ENCODE data around the gene KLHL29. TPM values are rescaled to one million over a fixed set of nuclear protein-coding genes. Genes with fewer than 3 reads are reported as not detected.
"Not testable (repeated sequence)": the region's sequence is repeated elsewhere in the genome, so short reads cannot be mapped to it uniquely, and the experiment has no call there.

Gene KLHL29
- total RNA-seq, 2 donors from 2014 or later = 1.0 to 2.4 TPM

GRCh38 chr2:23722255-23722654 is 337.3 kb downstream of the KLHL29 start:
- Histone ChIP-seq H3K36me3 (ENCODE audit: control insufficient read depth, insufficient read depth, low read length) (peaks cover 10% of the 10 kb centered on the region), H3K9ac (ENCODE audit: extremely low read depth, low read length, poor library complexity, severe bottlenecking) (no peak overlapping the region), H3K9me3 (ENCODE audit: control insufficient read depth, low read length) (peaks cover 42% of the 10 kb centered on the region), H3K27me3 (ENCODE audit: control insufficient read depth, insufficient read depth, low read length, poor library complexity, severe bottlenecking) (no peaks in the 10 kb centered on the region), H3K4me1 (ENCODE audit: control insufficient read depth, insufficient read depth, low read length) (no peaks in the 10 kb centered on the region), H3K27ac (ENCODE audit: low read depth, low read length) (no peak overlapping the region), H3K4me3 (ENCODE audit: low read length) (peak overlapping the region; percentile 40)
- H3K4me1 Mint-ChIP-seq = peaks cover 4% of the 10 kb centered on the region
- no peak for TF ChIP-seq CTCF (conservative IDR thresholded peaks at IDR 0.05)
- H3K9me3 Mint-ChIP-seq = peaks cover 27% of the 10 kb centered on the region
- H3K27ac Mint-ChIP-seq = no peak overlapping the region
- H3K27me3 Mint-ChIP-seq (ENCODE audit: insufficient read depth) = no peaks in the 10 kb centered on the region
- H3K36me3 Mint-ChIP-seq (ENCODE audit: low read depth) = peaks cover 34% of the 10 kb centered on the region
- WGBS, 2 experiments (ENCODE audit: insufficient coverage in 1 of 2, insufficient read length in 1 of 2) = 95% methylated on average over 2 of the region's 3 CpGs; no CpG with 5 or more reads in 1 of the 2 experiments
- no peak overlapping the region for H3K4me3 Mint-ChIP-seq
- no peak for DNase-seq

- not testable (repeated sequence) for H3K27ac ChIP-seq (ENCODE audit: low read depth, low read length); DNase-seq; H3K4me1 Mint-ChIP-seq; H3K4me3 Mint-ChIP-seq; H3K27ac Mint-ChIP-seq; H3K9ac ChIP-seq (ENCODE audit: extremely low read depth, low read length, poor library complexity, severe bottlenecking); H3K27me3 Mint-ChIP-seq (ENCODE audit: insufficient read depth); H3K27me3 ChIP-seq (ENCODE audit: control insufficient read depth, insufficient read depth, low read length, poor library complexity, severe bottlenecking); H3K4me1 ChIP-seq (ENCODE audit: control insufficient read depth, insufficient read depth, low read length)
- Histone ChIP-seq H3K4me3 (ENCODE audit: low read length) (peak overlapping the region; percentile 40), H3K36me3 (ENCODE audit: control insufficient read depth, insufficient read depth, low read length) (peaks cover 10% of the 10 kb centered on the region), H3K9me3 (ENCODE audit: control insufficient read depth, low read length) (peaks cover 42% of the 10 kb centered on the region)
- peaks cover 27% of the 10 kb centered on the region for H3K9me3 Mint-ChIP-seq
- WGBS, 2 experiments (ENCODE audit: insufficient coverage in 1 of 2, insufficient read length in 1 of 2) = 98 to 100% methylated on average over 2 to 3 of the region's 3 CpGs
- H3K36me3 Mint-ChIP-seq (ENCODE audit: low read depth) = peaks cover 34% of the 10 kb centered on the region
These were observed 338.1 kb downstream of the KLHL29 start for GRCh38 chr2:23723029-23723428.

GRCh38 chr2:23734416-23734815 is 349.4 kb downstream of the KLHL29 start:
- TF ChIP-seq CTCF (conservative IDR thresholded peaks at IDR 0.05) = no peak
- no peak for DNase-seq
- Histone ChIP-seq H3K9ac (ENCODE audit: extremely low read depth, low read length, poor library complexity, severe bottlenecking) (no peak overlapping the region), H3K9me3 (ENCODE audit: control insufficient read depth, low read length) (peaks cover 18% of the 10 kb centered on the region), H3K27ac (ENCODE audit: low read depth, low read length) (no peak overlapping the region), H3K4me3 (ENCODE audit: low read length) (no peak overlapping the region), H3K36me3 (ENCODE audit: control insufficient read depth, insufficient read depth, low read length) (no peaks in the 10 kb centered on the region), H3K27me3 (ENCODE audit: control insufficient read depth, insufficient read depth, low read length, poor library complexity, severe bottlenecking) (no peaks in the 10 kb centered on the region), H3K4me1 (ENCODE audit: control insufficient read depth, insufficient read depth, low read length) (no peaks in the 10 kb centered on the region)
- WGBS, 2 experiments (ENCODE audit: insufficient coverage in 1 of 2, insufficient read length in 1 of 2) = 92 to 97% methylated on average over 3 of the region's 3 CpGs
- Mint-ChIP-seq H3K9me3 (peaks cover 24% of the 10 kb centered on the region), H3K27ac (no peak overlapping the region), H3K4me1 (no peaks in the 10 kb centered on the region), H3K4me3 (no peak overlapping the region), H3K36me3 (ENCODE audit: low read depth) (peaks cover 38% of the 10 kb centered on the region), H3K27me3 (ENCODE audit: insufficient read depth) (no peaks in the 10 kb centered on the region)

- H3K9me3 Mint-ChIP-seq = peaks cover 30% of the 10 kb centered on the region
These were observed 351.8 kb downstream of the KLHL29 start for GRCh38 chr2:23736783-23737182.

More at GRCh38 chr2:23736783-23737182, 351.8 kb downstream of the KLHL29 start:
- not testable (repeated sequence) for H3K4me1 ChIP-seq (ENCODE audit: control insufficient read depth, insufficient read depth, low read length); H3K9ac ChIP-seq (ENCODE audit: extremely low read depth, low read length, poor library complexity, severe bottlenecking); H3K27me3 ChIP-seq (ENCODE audit: control insufficient read depth, insufficient read depth, low read length, poor library complexity, severe bottlenecking); H3K4me1 Mint-ChIP-seq; H3K27me3 Mint-ChIP-seq (ENCODE audit: insufficient read depth); H3K27ac ChIP-seq (ENCODE audit: low read depth, low read length); H3K36me3 ChIP-seq (ENCODE audit: control insufficient read depth, insufficient read depth, low read length); H3K27ac Mint-ChIP-seq; H3K4me3 Mint-ChIP-seq; H3K4me3 ChIP-seq (ENCODE audit: low read length)
- DNase-seq = peak; percentile 43
- peaks cover 18% of the 10 kb centered on the region for H3K9me3 ChIP-seq (ENCODE audit: control insufficient read depth, low read length)
- peaks cover 38% of the 10 kb centered on the region for H3K36me3 Mint-ChIP-seq (ENCODE audit: low read depth)
- 92 to 97% methylated on average over 8 to 9 of the region's 9 CpGs for WGBS, 2 experiments (ENCODE audit: insufficient coverage in 1 of 2, insufficient read length in 1 of 2)

All from endodermal cell (in vitro differentiated cells).